MM.1S (cell line): ENCODE measurements around the gene SMIM29.

Experiments
- EZH2 ChIP-seq: fragments of 300-600 bp; sonication (generic); optimal IDR thresholded peaks from 2 replicates; pipeline ENCODE3; 2017; ENCODE audit warnings: low read depth, mild to moderate bottlenecking, antibody characterized with exemption, low read length, mixed read lengths
- EZH2phosphoT487 ChIP-seq: fragments of 300-600 bp; sonication (generic); IDR thresholded peaks from 2 replicates; pipeline ENCODE4 v1.6.1; 2018; ENCODE audit warnings: antibody characterized with exemption, low read length
- TF ChIP-seq, protein P1 (sequence below): fragments of 300-600 bp; sonication (generic); IDR thresholded peaks from 2 replicates; pipeline ENCODE4 v1.5.1; 2016; ENCODE audit warnings: antibody characterized with exemption, low read length, mixed read lengths

GRCh38 chr6:34229877-34230276, 18.9 kb downstream of the SMIM29 start:
- TF ChIP-seq, protein P1, sequence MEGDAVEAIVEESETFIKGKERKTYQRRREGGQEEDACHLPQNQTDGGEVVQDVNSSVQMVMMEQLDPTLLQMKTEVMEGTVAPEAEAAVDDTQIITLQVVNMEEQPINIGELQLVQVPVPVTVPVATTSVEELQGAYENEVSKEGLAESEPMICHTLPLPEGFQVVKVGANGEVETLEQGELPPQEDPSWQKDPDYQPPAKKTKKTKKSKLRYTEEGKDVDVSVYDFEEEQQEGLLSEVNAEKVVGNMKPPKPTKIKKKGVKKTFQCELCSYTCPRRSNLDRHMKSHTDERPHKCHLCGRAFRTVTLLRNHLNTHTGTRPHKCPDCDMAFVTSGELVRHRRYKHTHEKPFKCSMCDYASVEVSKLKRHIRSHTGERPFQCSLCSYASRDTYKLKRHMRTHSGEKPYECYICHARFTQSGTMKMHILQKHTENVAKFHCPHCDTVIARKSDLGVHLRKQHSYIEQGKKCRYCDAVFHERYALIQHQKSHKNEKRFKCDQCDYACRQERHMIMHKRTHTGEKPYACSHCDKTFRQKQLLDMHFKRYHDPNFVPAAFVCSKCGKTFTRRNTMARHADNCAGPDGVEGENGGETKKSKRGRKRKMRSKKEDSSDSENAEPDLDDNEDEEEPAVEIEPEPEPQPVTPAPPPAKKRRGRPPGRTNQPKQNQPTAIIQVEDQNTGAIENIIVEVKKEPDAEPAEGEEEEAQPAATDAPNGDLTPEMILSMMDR: no peak
- no peak for TF ChIP-seq EZH2
- no peak for TF ChIP-seq EZH2phosphoT487
